ENCODE results near the gene GRIK3. TPM values are rescaled to one million over a fixed set of nuclear protein-coding genes. Genes with fewer than 3 reads are reported as not detected.
A peak's percentile ranks its signal among the peaks of the same experiment; 100 is the strongest.

Gene GRIK3
- total RNA-seq, 2 donors from 2014 or later: 0.46 to 1.9 TPM

DNA sequence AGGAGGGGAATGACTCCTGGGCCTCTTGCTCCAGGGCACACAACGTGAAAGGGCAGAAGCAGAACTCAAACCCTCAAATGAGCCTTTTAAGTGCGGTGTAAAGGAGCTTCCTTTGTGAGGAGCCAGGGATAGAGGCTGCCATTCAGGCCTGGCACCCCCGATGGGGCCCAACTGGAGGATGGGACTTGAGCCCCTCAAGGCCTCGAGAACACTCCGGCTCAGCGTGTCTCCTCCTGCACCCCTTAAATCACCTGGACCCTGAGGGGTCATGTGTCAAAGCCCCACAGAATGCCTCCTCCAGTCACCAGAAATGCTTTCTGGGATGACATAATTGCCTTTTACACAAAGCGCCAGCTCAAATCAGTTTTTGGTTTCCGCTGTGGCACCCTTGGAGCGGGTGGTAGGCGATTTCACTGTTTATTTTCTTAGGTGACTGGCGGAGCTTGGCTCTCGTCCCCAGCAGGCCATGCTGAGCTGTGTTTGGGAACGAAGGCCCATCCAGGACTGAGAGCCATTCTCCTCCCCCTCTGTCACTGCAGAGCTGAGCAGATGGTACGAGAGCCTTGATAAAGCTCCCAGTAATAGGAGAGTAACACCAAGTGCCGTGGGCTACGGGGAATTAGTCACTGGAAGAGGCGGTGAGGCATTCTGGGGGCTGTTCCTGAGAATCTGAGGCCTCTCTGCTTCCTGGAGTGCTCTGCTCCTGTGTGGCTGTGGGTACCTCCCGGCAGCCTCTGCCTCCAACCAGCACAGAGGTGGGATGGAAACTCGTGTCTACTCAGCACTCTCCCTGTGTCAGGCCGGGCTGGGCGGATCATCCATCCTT is 163.0 kb downstream of the GRIK3 start:
- intact Hi-C loops (cut with DNase I, micrococcal nuclease): no loop called here
- DNase-seq (no peak), ATAC-seq (no peak)

DNA sequence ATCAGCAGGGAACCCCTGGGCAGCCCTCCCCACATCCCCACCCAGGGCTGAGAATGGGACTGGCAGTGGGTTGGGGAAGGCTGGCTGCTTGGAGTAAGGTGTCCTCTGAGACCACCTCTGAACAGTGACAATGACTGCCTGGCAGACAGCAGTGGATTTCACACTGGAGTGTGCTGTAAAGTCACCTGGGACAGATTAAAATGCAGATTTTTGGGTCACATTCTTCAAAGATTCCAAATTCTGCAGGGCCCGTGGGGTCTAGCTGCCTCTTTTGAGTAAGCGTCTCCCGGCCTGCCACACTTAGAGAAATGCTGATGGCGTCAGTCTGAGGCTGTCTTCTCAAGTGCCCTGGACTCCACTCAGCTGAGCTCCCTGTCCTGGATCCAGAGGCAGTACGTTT is 164.5 kb downstream of the GRIK3 start:
- DNase-seq: no peak
- ATAC-seq: no peak
- intact Hi-C loops (cut with DNase I, micrococcal nuclease): no loop called here

DNA sequence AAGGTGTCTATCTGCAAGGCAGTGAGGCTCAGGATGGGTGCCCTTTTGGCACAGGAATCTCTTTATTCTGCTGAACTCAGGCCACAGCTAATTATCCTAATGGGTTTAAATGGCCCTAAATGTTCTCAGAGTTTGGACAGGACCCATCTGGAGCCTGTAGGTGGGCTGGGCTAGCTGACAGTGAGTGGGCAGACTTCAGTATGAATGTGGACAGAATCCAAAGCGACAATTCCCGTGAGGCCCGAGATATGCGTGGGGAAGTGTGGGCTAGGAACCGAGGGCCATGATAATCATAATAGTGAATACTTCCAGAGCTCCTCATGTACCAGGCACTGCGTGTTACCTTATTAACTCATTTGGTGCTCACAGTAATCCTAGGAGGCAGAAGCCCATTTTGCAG is 165.3 kb downstream of the GRIK3 start:
- ATAC-seq (no peak), DNase-seq (no peak)

GRCh38 chr1:36867575-36867974 is 166.7 kb downstream of the GRIK3 start:
- intact Hi-C loops (cut with DNase I, micrococcal nuclease): no loop called here
- DNase-seq (no peak), ATAC-seq (no peak)

More for the DNA sequence above, 165.3 kb downstream of the GRIK3 start:
- intact Hi-C loops (cut with DNase I, micrococcal nuclease): no loop called here

GRCh38 chr1:36866169-36866814 is 168.0 kb downstream of the GRIK3 start:
- DNase-seq (no peak), ATAC-seq (no peak)
- intact Hi-C loops (cut with DNase I, micrococcal nuclease): no loop called here

- DNase-seq: no peak
- ATAC-seq: no peak
- intact Hi-C loops (cut with DNase I, micrococcal nuclease): no loop called here
Measured at GRCh38 chr1:36865602-36865900, 168.8 kb downstream of the GRIK3 start.

GRCh38 chr1:36864823-36865601 is 169.3 kb downstream of the GRIK3 start:
- no peak for DNase-seq
- ATAC-seq: no peak
- intact Hi-C loops (cut with DNase I, micrococcal nuclease): no loop called here

GRCh38 chr1:36864182-36864822 is 170.0 kb downstream of the GRIK3 start:
- intact Hi-C loops (cut with DNase I, micrococcal nuclease): no loop called here
- no peak for ATAC-seq
- peak in 1 of 2 donors; percentile 12 for DNase-seq

GRCh38 chr1:36863500-36863899 is 170.8 kb downstream of the GRIK3 start:
- DNase-seq (no peak), ATAC-seq (no peak)
- intact Hi-C loops (cut with DNase I, micrococcal nuclease): no loop called here

DNA sequence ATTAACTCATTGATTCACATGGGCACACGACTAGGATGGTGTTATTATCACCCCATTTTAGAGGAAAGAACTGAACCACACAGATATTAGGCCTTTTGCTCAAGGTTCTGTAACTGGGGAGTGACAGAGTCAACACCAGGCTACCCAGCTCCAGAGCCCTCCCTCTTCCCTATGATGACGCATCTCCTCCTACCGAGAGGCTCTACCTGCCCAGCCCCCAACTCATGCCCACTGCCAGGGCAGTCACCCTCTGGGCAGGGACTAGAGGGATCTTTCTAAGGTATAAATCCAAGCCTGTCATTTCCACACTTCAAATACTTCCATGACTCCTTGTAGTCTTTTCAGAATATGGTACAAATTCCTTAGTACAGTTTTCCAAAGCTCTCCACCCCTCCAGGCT is 171.3 kb downstream of the GRIK3 start:
- DNase-seq (no peak), ATAC-seq (no peak)
- intact Hi-C loops (cut with DNase I, micrococcal nuclease): no loop called here

GRCh38 chr1:36861375-36861774 is 172.9 kb downstream of the GRIK3 start:
- intact Hi-C loops (cut with DNase I, micrococcal nuclease): no loop called here
- no peak for DNase-seq
- no peak for ATAC-seq

DNA sequence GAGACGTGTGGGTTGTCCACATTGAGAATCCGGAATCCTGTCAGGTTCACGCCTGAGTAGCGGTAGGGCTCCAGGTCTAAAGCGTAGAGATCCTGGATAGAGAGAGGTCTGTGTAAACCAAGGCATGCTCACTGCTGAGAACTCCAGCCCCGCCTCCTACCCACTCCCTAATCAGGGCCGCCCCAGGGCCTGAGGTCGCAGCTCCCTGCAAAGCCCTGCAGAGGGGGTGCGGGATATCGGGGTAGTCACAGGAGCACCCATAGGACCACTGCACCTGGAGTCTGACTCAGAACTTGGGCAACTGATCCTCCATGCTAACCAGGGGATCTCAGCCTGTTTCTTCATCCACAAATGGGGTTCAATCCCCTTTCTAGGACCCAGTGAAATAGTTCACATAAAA is 174.4 kb downstream of the GRIK3 start:
- DNase-seq: no peak
- intact Hi-C loops (cut with DNase I, micrococcal nuclease): no loop called here
- no peak for ATAC-seq

DNA sequence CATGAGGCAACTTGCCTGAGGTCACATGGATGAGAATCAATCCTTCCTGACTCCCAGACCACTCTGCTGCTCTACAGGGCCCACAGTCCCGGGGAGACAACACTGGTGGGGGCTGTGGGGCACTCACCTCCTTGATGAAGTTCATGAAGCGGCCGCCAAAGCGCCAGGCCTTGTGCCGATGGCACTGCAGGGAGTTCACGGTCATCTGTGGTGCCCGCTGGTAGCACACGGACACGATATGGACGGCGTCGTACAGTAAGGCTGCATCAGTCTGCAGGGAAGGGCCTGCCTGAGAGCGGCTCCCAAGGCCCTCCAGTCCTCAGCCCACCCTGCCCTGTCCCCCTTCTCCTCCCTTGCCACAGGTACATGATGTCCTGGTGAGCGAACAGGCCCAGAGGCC is 175.3 kb downstream of the GRIK3 start:
- DNase-seq (no peak), ATAC-seq (no peak)
- intact Hi-C loops (cut with DNase I, micrococcal nuclease): no loop called here

DNA sequence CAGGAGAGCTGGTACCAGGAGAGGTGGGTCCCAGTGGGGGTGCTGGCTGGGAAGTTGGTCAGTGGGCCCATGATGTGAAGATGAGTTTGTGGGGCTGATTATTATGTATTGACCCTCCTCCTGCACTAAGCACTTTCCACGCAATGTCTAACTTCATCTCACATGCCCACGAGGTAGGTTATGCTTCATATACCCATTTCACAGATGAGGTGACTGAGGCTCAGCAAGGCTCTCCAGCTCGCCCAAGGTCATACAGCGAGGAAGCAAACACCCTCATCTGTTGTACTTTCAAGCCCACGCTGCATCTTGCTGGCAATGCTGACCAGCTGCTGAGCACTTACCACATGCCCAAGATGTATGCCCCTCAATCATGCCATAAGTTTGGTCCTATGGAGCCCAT is 175.8 kb downstream of the GRIK3 start:
- ATAC-seq (no peak), DNase-seq (no peak)
- intact Hi-C loops (cut with DNase I, micrococcal nuclease): no loop called here

GRCh38 chr1:36857754-36858153 is 176.6 kb downstream of the GRIK3 start:
- ATAC-seq (no peak), DNase-seq (no peak)

DNA sequence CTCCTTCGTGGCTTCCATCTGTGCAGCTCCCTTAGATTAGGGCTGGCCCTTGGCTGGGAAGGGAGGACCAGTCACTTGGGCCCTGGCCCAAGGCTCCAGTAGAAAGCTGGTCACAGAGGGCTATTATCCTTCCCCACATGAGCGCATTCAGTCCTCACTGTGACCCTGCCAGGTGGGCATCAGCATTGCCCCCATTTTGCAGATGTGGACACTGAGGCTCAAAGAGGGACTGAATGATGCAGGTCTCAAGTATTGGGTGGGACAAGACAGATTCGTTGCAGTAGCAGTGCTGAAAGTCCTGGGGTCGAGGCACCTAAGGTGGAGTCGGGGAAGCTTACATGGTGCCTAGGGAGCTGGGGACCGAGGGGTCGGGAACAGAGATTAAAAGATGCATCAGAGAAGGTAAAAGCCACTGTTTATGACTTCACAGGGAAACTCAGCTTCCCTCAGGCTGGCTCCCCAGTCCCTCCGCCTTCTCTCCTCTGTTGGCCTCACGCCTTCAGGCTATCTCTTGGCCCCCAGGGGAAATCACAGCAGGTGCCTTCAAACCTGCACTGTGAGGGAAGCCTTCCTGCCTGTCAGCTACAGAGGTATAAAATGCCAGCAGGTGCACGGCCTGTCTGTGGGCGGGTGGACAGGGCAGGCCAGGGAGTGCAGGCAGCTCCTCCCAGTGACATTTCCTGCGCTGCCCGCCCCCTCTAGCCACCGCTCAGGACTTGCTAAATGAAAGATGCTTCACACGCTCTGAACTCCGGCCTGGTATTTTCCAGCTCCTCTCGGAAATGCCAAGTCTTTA is 178.4 kb downstream of the GRIK3 start:
- intact Hi-C loops (cut with DNase I, micrococcal nuclease): no loop called here
- no peak for ATAC-seq
- no peak for DNase-seq

More at GRCh38 chr1:36857754-36858153, 176.6 kb downstream of the GRIK3 start:
- intact Hi-C loops (cut with DNase I, micrococcal nuclease): no loop called here

DNA sequence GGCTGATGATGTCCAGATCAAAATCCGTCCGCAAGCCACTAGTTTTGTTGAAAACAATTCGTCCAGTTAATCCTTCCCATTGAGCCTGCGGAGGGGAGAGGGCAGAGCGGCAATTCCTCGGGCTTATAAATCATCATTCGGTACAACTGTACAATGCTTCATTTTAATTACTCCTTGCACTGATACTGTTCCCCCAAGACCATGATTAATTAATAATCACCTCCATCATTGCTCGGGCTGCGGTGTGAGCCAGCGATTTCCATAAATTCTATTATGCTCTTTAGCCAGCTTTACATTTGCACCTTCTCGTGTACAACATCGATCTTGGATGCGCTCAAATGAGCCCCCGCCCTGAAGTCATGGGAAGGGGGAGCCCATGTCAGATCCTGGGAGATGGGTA is 180.7 kb downstream of the GRIK3 start:
- DNase-seq (no peak), ATAC-seq (no peak)
- intact Hi-C loops (cut with DNase I, micrococcal nuclease): no loop called here

DNA sequence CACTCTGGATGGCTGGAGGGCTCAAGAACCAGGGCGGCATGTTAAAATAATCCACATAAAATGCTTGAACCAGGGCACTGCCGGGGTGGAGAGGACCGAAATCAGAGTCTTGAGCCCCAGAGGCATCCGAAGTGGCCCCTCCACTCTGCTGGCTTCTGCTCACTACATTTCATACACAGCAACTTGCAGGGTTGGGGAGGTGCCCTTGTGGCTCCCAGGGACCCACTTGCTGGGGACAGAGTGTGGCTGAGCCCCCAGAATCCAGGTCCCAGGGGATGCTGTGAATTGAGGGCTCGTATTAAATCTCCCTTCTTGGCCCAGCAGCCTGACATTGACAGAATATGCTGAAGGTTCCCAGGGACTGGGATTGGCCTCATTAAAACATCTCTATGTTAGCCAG is 181.7 kb downstream of the GRIK3 start:
- DNase-seq: no peak
- intact Hi-C loops (cut with DNase I, micrococcal nuclease): no loop called here
- ATAC-seq: no peak

GRCh38 chr1:36851595-36851994 is 182.7 kb downstream of the GRIK3 start:
- no peak for DNase-seq
- intact Hi-C loops (cut with DNase I, micrococcal nuclease): no loop called here
- no peak for ATAC-seq
